ENCODE results near the gene B4GAT1.
A peak's percentile ranks its signal among the peaks of the same experiment; 100 is the strongest.

Gene B4GAT1

DNA sequence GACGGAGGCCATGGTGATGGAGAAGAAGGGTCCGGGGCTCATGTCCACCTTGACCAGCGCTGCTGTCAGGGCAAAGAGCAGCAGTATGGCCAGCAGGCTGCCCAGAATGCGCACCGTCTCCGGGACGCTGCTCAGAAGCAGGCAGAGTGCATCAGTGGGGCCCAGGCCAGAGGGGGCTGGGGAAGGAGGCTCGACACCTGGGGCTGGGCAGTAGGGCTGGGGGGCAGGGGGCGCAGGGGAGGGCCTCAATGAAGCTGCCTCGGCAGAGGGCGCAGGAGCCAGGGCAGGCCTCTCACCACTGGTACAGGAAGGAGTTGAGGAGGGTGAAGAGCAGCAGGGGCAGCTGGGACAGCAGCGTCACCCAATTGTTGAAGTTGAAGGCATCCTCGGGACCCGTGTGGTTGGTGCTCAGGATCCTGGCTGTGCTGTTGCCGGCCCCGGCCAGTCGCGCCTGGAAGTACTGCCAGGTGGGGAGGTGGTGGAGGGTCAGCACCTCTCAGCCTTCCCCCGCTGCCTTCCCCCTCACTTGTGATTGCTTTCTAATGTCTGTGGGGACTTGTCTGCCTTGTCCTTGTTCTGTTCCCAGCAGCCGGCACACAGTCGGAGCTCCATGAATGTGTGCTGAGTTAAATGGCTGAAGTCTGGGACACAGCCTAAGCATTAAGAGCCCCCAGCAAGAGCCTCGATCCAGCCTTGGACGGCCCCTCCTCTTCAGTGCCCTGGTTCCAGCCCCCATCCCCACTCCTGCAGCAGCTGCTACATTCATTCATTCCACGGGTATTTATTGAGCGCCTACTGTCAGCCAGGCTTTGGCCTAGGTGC lies 21.9 kb upstream of the B4GAT1 start:
- Histone ChIP-seq H3K36me3 (ENCODE audit: insufficient read depth, low read length) (peaks cover 49% of the 10 kb centered on the region), H3K9me3 (ENCODE audit: insufficient read depth, low read depth, low read length) (no peaks in the 10 kb centered on the region), H3K9ac (ENCODE audit: low read depth, low read length) (peak overlapping the region; percentile 53; the same call in 1 of the 2 replicates), H3K27me3 (ENCODE audit: insufficient read depth, low read length) (no peaks in the 10 kb centered on the region), H3K4me3 (ENCODE audit: low read length) (peak overlapping the region; percentile 91), H3K4me1 (ENCODE audit: insufficient read depth, low read length) (peaks cover 22% of the 10 kb centered on the region), H3K27ac (ENCODE audit: low read depth, low read length) (peak overlapping the region; percentile 63; the same call in 1 of the 2 replicates)
- 94% methylated on average over 24 of the region's 25 CpGs for WGBS

DNA sequence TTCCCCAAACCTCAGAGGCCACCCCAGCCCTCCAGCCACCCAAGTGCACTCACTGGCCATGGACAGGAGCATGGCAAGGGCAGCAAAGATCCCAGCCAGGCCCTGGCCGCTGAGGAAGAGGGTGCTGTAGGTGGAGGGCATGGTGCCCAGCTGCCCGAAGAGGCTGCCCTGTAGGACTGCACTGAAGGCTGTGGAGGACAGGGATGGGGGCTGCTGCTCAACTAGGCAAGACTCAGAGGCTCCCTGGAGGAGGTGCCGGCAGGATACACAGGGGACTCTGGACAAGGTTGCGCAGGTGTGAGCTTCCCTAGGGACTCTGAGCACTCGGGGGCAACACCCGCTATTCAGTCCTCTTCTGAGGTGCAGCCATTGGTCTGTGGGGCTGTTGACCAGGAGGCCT lies 21.1 kb upstream of the B4GAT1 start:
- Histone ChIP-seq H3K9ac (ENCODE audit: low read depth, low read length) (no peak overlapping the region), H3K4me3 (ENCODE audit: low read length) (no peak overlapping the region), H3K36me3 (ENCODE audit: insufficient read depth, low read length) (peaks cover 52% of the 10 kb centered on the region), H3K9me3 (ENCODE audit: insufficient read depth, low read depth, low read length) (no peaks in the 10 kb centered on the region), H3K27me3 (ENCODE audit: insufficient read depth, low read length) (no peaks in the 10 kb centered on the region), H3K4me1 (ENCODE audit: insufficient read depth, low read length) (peaks cover 20% of the 10 kb centered on the region), H3K27ac (ENCODE audit: low read depth, low read length) (no peak overlapping the region)
- 96% methylated on average over 6 of the region's 6 CpGs for WGBS

DNA sequence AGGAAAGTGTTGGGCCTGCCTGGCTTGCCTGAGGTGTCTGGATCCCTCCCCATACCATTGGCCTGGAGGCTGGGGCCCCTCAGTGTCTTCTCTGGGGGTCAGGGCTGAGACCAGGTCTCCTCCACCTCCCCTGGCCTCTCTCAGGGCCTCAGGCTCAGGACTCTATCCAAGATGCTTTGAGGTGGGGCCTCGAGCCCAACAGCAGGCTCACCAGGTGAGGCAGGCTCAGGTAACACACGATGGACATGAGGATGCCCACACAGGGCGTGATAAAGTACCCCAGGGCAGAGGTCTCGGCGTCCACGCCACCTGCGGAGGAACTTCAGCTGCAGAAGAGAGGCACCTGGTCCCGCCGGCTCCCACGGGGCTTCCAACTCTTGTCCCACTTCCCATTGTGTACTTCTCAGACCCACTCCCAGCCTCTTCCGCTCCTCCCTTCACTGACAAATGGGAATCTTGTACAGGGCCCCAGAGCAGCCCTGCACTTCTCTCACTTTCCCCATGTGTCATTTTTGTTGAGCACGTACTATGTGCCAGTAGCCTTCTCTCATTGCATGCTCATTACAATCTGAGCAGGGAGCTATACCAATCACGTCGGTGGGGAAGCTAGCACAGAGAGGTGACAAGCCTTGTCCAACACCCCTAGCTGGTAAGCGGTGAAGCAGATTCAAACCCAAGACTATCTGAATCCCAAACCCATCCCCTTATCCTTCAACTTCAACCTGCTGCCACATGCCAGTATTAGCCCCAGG lies 20.3 kb upstream of the B4GAT1 start:
- Histone ChIP-seq H3K4me3 (ENCODE audit: low read length) (no peak overlapping the region), H3K9me3 (ENCODE audit: insufficient read depth, low read depth, low read length) (no peaks in the 10 kb centered on the region), H3K36me3 (ENCODE audit: insufficient read depth, low read length) (peaks cover 59% of the 10 kb centered on the region), H3K4me1 (ENCODE audit: insufficient read depth, low read length) (peaks cover 15% of the 10 kb centered on the region), H3K27me3 (ENCODE audit: insufficient read depth, low read length) (no peaks in the 10 kb centered on the region), H3K27ac (ENCODE audit: low read depth, low read length) (no peak overlapping the region), H3K9ac (ENCODE audit: low read depth, low read length) (no peak overlapping the region)
- 96% methylated on average over 15 of the region's 15 CpGs for WGBS

DNA sequence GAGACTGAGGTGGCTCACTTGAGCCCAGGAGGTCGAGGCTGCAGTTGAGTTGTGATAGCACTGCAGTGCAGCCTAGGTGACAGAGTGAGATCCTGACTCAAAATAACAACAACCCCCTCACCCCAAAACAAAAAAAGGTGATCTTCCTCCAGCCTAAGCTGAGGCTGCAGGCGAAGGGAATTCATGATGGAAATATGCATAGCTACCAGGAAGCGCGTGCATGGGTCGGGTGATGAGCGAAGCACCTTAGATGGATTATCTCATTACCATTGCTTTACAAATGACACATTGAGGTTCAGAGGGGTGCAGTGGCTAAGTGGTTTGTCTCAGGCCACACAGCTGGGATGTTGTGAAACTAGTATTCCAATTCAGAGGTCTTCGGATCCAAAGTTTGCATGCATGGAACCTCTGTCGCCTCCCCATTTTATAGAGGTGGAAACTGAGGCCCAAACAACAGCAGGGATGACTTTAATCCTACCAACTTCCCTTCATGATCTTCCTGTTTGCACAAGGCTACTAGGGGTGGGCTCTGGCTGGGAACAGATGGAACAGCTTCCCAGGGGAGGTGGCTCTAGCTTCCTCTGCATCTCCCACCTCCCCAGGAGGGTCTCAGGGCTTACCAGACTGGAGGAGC lies 19.5 kb upstream of the B4GAT1 start:
- Histone ChIP-seq H3K9me3 (ENCODE audit: insufficient read depth, low read depth, low read length) (no peaks in the 10 kb centered on the region), H3K4me3 (ENCODE audit: low read length) (no peak overlapping the region), H3K9ac (ENCODE audit: low read depth, low read length) (no peak overlapping the region), H3K4me1 (ENCODE audit: insufficient read depth, low read length) (peaks cover 10% of the 10 kb centered on the region), H3K27me3 (ENCODE audit: insufficient read depth, low read length) (no peaks in the 10 kb centered on the region), H3K36me3 (ENCODE audit: insufficient read depth, low read length) (peaks cover 66% of the 10 kb centered on the region), H3K27ac (ENCODE audit: low read depth, low read length) (no peak overlapping the region)
- 97% methylated on average over 6 of the region's 8 CpGs for WGBS

DNA sequence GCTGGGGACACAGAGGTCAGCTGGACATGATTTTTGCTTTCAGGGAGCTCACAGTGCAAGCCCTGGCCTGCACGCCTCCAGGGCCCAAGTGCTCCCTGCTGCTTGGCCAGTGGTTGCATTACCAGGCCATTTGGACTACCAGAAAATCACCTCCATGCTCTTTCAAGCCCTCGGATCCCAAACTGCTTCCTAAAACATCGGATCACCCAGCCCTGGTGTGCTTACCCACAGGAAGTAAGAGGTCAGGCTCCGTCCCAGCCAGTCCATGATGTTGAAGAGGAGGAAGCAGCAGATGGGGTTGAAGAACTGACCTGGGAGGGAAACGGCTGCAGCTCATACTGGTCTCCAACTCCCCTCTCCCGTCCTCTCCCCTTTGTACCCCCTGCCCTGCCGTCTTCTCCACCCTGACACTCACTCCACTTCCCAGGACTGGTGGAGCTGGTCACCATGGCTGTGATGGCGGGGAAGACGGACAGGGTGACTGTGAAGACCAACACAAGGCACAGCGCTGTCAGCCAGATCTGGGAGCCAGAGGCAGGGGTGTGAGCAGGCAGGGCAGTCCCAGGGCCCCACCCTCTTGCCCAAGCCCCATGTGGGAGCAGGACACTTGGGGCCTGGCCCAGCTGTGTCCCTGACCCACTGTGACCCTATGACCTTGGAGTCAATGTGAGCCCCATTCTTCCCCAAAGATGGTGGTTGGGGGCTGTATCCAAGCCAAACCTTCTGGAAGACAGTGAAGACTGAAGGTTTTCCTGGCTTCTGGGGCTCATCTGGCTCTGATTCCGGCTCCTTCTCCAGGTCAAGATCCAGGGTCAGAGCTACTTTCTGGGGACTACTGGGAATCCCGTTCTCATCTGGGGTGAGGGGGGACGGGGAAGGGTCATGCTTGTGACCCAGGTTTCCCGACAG lies 18.5 kb upstream of the B4GAT1 start:
- peaks cover 71% of the 10 kb centered on the region for H3K36me3 ChIP-seq (ENCODE audit: insufficient read depth, low read length)
- H3K9ac ChIP-seq (ENCODE audit: low read depth, low read length): no peak overlapping the region
- no peaks in the 10 kb centered on the region for H3K9me3 ChIP-seq (ENCODE audit: insufficient read depth, low read depth, low read length)
- H3K27me3 ChIP-seq (ENCODE audit: insufficient read depth, low read length): no peaks in the 10 kb centered on the region
- 94% methylated on average over 14 of the region's 14 CpGs for WGBS
- no peak overlapping the region for H3K4me3 ChIP-seq (ENCODE audit: low read length)
- H3K27ac ChIP-seq (ENCODE audit: low read depth, low read length): no peak overlapping the region
- H3K4me1 ChIP-seq (ENCODE audit: insufficient read depth, low read length): peaks cover 10% of the 10 kb centered on the region

DNA sequence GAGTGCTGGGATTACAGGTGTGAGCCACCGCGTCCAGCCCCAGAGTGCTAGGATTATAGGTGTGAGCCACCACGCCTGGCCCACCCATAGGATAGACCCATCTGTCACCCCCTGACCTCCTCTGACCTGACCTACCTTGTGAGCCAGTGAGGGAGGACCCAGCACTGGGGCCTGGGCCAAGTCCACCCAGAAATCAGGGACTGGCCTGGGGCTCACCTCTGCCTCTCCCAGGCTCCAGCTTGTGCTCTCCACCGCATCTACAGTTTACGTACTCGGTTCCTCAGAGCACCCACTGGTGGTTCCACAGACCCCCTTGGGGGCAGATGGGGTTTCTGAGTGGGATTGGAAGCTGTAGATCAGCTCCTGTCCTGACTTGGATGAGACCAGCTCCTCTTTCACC lies 17.7 kb upstream of the B4GAT1 start:
- Histone ChIP-seq H3K27me3 (ENCODE audit: insufficient read depth, low read length) (no peaks in the 10 kb centered on the region), H3K36me3 (ENCODE audit: insufficient read depth, low read length) (peaks cover 71% of the 10 kb centered on the region), H3K9ac (ENCODE audit: low read depth, low read length) (no peak overlapping the region), H3K9me3 (ENCODE audit: insufficient read depth, low read depth, low read length) (no peaks in the 10 kb centered on the region), H3K4me3 (ENCODE audit: low read length) (no peak overlapping the region), H3K4me1 (ENCODE audit: insufficient read depth, low read length) (peaks cover 8% of the 10 kb centered on the region), H3K27ac (ENCODE audit: low read depth, low read length) (no peak overlapping the region)
- 98% methylated on average over 6 of the region's 6 CpGs for WGBS

DNA sequence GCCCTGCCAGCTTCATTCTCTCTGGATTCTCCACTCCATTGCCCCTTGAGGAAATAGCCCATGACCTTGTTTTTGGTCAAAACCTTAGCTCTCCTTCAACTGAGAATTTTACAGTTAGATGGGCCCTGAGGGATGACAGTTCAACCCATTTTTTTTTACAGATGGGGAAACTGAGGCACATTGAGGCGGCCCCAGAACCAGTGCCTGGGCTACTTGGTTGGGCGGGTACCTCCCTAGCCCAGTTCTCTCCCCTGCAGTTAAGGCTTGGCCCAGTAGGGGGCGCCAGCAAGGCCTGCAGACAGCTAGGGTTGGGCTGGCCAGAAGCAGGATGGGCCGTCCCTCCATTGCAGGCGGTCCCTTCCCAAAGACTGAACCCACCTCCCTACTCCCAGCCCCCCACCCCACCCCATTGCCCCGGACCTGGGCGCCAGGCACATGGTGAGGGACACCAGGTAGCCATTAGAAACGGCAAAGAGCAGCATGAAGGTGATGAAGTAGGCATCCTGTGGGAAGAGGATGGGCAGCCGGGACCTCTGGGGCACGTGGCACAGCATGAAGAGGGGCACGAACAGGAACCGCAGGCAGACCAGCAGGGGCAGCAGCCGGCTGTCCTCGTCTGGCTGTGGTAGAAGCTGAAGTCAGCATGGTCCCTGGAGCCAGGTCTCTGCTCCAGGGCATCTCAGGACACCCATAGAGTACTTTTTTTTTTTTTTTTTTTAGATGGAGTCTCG lies 16.5 kb upstream of the B4GAT1 start:
- 65% methylated on average over 15 of the region's 15 CpGs for whole genome bisulfite sequencing
- Histone ChIP-seq H3K9me3 (ENCODE audit: insufficient read depth, low read depth, low read length) (no peaks in the 10 kb centered on the region), H3K27me3 (ENCODE audit: insufficient read depth, low read length) (no peaks in the 10 kb centered on the region), H3K9ac (ENCODE audit: low read depth, low read length) (no peak overlapping the region), H3K36me3 (ENCODE audit: insufficient read depth, low read length) (peaks cover 62% of the 10 kb centered on the region), H3K4me1 (ENCODE audit: insufficient read depth, low read length) (no peaks in the 10 kb centered on the region), H3K4me3 (ENCODE audit: low read length) (no peak overlapping the region), H3K27ac (ENCODE audit: low read depth, low read length) (no peak overlapping the region)

DNA sequence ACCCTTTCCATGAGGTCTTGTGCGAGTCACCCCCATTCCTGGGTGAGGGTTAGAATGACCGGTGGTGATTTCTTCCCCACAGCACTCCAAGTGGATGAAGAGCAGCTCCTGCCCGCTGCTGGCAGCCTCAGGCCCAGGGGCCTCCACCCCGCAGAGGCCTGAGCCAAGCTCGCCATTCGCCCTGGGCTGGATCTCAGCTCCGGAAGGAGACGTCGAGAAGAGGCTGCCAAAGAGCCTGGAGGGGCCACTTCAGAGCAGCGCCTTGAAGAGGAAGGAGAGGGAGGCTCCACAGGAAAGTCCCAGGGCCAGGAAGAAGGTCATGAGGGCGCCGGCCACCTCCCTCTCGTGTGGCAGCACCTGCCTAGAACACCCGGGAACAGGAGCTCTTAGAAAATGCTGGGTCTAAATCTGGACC lies 15.8 kb upstream of the B4GAT1 start:
- Histone ChIP-seq H3K27me3 (ENCODE audit: insufficient read depth, low read length) (no peaks in the 10 kb centered on the region), H3K9ac (ENCODE audit: low read depth, low read length) (no peak overlapping the region), H3K36me3 (ENCODE audit: insufficient read depth, low read length) (peaks cover 55% of the 10 kb centered on the region), H3K27ac (ENCODE audit: low read depth, low read length) (no peak overlapping the region), H3K4me3 (ENCODE audit: low read length) (no peak overlapping the region), H3K4me1 (ENCODE audit: insufficient read depth, low read length) (no peaks in the 10 kb centered on the region), H3K9me3 (ENCODE audit: insufficient read depth, low read depth, low read length) (no peaks in the 10 kb centered on the region)
- WGBS: 97% methylated on average over 14 of the region's 14 CpGs

DNA sequence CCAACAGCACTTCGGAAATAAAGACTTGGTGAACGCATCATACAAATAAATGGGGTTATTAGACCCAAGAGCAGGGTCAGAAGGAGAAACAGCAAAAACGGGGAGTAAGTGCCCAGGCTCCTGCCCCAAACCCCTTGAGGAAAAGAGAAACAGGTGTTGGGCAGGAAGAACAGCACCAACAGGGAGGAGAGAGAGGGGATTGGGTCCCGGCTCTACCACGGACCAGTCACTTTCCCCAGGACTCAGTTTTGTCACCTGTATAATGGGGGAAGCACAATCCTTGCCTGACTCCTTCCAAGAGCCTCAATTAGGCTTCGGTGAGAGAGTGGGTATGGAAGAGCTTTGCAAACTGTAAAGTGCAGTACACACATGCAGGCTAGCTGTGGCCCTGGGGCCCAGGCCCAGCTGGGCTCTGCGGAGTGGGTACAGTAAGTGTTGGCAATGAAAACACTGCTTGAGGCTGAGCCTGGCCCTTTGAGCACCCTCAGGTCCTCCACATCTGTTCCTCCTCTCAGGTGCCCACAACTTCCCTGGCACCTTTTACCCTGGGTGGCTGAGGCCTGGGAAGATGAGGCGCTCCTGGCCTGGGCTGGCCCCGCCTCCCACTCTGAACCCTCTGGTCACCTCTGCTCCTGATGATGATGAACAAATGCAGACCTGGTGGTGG lies 15.2 kb upstream of the B4GAT1 start:
- no peak overlapping the region for H3K27ac ChIP-seq (ENCODE audit: low read depth, low read length)
- no peaks in the 10 kb centered on the region for H3K27me3 ChIP-seq (ENCODE audit: insufficient read depth, low read length)
- no peaks in the 10 kb centered on the region for H3K9me3 ChIP-seq (ENCODE audit: insufficient read depth, low read depth, low read length)
- no peaks in the 10 kb centered on the region for H3K4me1 ChIP-seq (ENCODE audit: insufficient read depth, low read length)
- peaks cover 49% of the 10 kb centered on the region for H3K36me3 ChIP-seq (ENCODE audit: insufficient read depth, low read length)
- 85% methylated on average over 9 of the region's 9 CpGs for WGBS
- no peak overlapping the region for H3K4me3 ChIP-seq (ENCODE audit: low read length)
- H3K9ac ChIP-seq (ENCODE audit: low read depth, low read length): no peak overlapping the region

DNA sequence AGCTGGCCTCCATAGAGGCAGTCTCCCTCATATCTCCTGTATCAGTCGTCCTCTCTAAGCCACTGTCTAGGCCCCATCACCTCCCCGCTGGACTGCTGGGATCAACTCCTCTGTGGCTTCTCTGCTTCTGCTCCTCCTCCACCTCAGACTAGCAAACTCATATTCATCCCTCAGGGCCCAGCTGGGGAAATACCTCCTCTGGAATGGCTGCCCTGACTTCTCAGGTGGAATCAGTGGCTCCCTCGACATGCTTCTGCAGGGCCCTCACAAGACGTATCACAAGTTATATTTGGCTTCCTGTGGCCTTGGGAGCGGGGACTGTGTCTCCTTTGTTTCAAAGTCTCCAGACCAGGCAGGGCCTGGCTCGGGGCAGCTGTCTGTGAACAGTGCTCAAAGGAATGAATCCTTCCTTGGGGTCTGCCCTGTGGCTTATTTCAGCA lies 14.1 kb upstream of the B4GAT1 start:
- Histone ChIP-seq H3K4me3 (ENCODE audit: low read length) (no peak overlapping the region), H3K9me3 (ENCODE audit: insufficient read depth, low read depth, low read length) (no peaks in the 10 kb centered on the region), H3K4me1 (ENCODE audit: insufficient read depth, low read length) (no peaks in the 10 kb centered on the region), H3K9ac (ENCODE audit: low read depth, low read length) (no peak overlapping the region), H3K36me3 (ENCODE audit: insufficient read depth, low read length) (peaks cover 38% of the 10 kb centered on the region), H3K27ac (ENCODE audit: low read depth, low read length) (no peak overlapping the region), H3K27me3 (ENCODE audit: insufficient read depth, low read length) (no peaks in the 10 kb centered on the region)
- 90% methylated on average over 6 of the region's 6 CpGs for WGBS

All from HUES64 (cell line).